GM12873 (cell line): ENCODE data around the gene KYNU.

Experiments
- CTCF ChIP-seq: IDR thresholded peaks from 2 replicates; pipeline ENCODE4 v1.5.1; 2012; ENCODE audit warnings: low read depth, mild to moderate bottlenecking, moderate library complexity, low read length, control low read depth; ENCODE audit not compliant: insufficient read depth; ENCODE audit errors: missing control alignments

The KYNU gene

GRCh38 chr2:142877216-142877838, at the start of gene KYNU:
Gene KYNU, plus strand, starts transcription at chr2:142877664. Its CDS starts 7,704 bp downstream, at chr2:142885368.
- TF ChIP-seq CTCF = peak; percentile 28

- TF ChIP-seq CTCF = no peak
These were observed 43.4 kb upstream of the KYNU start for GRCh38 chr2:142834021-142834420.

DNA sequence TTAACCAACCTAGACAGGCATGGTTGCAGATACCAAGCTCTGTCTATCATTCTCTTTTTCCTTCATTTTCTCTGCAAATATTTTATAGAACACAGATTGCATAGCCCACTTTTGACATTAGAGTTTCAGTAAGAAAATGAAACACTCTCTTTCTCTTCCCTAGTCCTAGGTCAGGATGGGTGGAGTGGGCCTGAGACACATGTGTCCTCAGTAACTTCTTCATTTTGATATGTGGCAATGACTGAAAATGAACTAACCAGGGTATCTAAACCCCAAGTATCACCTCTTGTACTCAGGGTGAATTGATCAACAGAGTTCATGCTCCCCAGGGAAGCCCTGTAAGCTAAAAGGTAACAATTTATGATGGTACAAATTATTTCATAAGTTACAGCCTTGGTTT, 37.0 kb upstream of the KYNU start:
- no peak for TF ChIP-seq CTCF

DNA sequence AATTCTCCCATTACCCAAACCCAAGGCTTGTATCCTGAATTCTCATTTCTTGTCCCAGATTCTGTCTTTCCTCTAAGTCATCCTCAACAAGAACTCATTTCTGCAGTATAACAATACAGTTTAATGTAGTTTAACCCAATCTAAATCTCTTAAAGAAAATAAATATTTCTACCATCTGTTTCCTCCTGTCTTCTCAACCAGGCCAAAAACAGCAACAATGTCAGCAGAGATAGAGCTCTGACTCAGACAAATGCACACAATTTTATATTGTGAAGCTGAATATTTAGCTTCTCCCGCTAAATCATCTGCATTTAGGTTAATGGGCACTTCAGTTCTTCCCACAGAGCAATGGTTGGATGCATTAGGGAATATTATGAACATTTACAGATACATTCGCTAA, 35.7 kb upstream of the KYNU start:
- no peak for TF ChIP-seq CTCF

DNA sequence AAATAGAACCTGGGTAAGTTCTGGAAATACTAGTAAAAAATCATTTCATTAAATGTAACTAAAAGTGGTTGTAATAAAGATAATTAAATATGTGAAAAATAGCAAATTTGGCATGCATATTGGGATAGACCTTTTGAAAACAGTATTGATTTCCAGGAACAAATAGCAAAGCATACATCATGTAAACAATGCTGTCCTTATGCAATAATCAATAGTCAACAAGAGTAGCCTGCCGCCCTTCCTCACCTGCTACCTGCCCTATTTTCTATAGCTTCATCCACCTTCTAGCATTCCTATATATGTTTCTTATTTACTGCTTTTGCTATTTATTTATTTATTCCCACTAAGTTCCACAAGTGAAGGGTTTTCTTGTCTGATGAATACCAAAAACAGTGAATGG, 35.1 kb upstream of the KYNU start:
- no peak for TF ChIP-seq CTCF

GRCh38 chr2:142843731-142844130, 33.7 kb upstream of the KYNU start:
- TF ChIP-seq CTCF = no peak

GRCh38 chr2:142848023-142848606, 29.3 kb upstream of the KYNU start:
- TF ChIP-seq CTCF = no peak
